Lower leg skin (tissue), 3 donors: ENCODE measurements around the gene NTMT1.

Source experiments
- CTCF ChIP-seq, 3 donors: fragments of 450-650 bp; IDR thresholded peaks; one replicate each; pipeline ENCODE4 v1.5.1; 2016; ENCODE audit warnings: antibody characterized with exemption in 3 of 3, mild to moderate bottlenecking in 3 of 3, moderate library complexity in 2 of 3
- POLR2A ChIP-seq, 2 donors: fragments of 450-650 bp; IDR thresholded peaks; one replicate each; pipeline ENCODE4 v1.6.1; 2016 to 2017; ENCODE audit warnings: antibody characterized with exemption in 2 of 2, mild to moderate bottlenecking in 1 of 2, moderate library complexity in 1 of 2

GRCh38 chr9:129653823-129654553 is 28.0 kb downstream of the NTMT1 start:
- TF ChIP-seq CTCF (IDR thresholded peaks at IDR 0.05) (no peak), POLR2A (IDR thresholded peaks at IDR 0.05) (no peak)
